Measurements from ENCODE around the gene CHRD.

The CHRD gene

GRCh38 chr3:184405075-184406030, 25.5 kb downstream of the CHRD start:
- in situ Hi-C loops (cut with MboI; ENCODE audit: low sequenced_read_pairs, unreplicated experiment) = no loop called here
- TF ChIP-seq CTCF (IDR thresholded peaks at IDR 0.05; ENCODE audit: borderline replicate concordance, control extremely low read depth, extremely low read depth, insufficient read depth, missing control alignments) = no peak

GRCh38 chr3:184409331-184409926, 29.6 kb downstream of the CHRD start:
- DNase-seq (ENCODE audit: low spot score) = no peak
- TF ChIP-seq CTCF (IDR thresholded peaks at IDR 0.05; ENCODE audit: borderline replicate concordance, control extremely low read depth, extremely low read depth, insufficient read depth, missing control alignments) = no peak
- in situ Hi-C loops (cut with MboI; ENCODE audit: low sequenced_read_pairs, unreplicated experiment) = no loop called here

More at GRCh38 chr3:184405075-184406030, 25.5 kb downstream of the CHRD start:
- no peak for DNase-seq (ENCODE audit: low spot score)

GRCh38 chr3:184409946-184410500, 30.2 kb downstream of the CHRD start:
- no peak for DNase-seq (ENCODE audit: low spot score)
- in situ Hi-C loops (cut with MboI; ENCODE audit: low sequenced_read_pairs, unreplicated experiment) = loop anchor here (10.0 kb wide), 1 partner anchor 115 kb away; no protein-coding TSS in a partner anchor
- TF ChIP-seq CTCF (IDR thresholded peaks at IDR 0.05; ENCODE audit: borderline replicate concordance, control extremely low read depth, extremely low read depth, insufficient read depth, missing control alignments) = no peak

- in situ Hi-C loops (cut with MboI; ENCODE audit: low sequenced_read_pairs, unreplicated experiment) = loop anchor here (10.0 kb wide), 1 partner anchor 110 kb away; no protein-coding TSS in a partner anchor
- no peak for TF ChIP-seq CTCF (IDR thresholded peaks at IDR 0.05; ENCODE audit: borderline replicate concordance, control extremely low read depth, extremely low read depth, insufficient read depth, missing control alignments)
- DNase-seq (ENCODE audit: low spot score) = no peak
Observed at GRCh38 chr3:184414418-184415202, 34.8 kb downstream of the CHRD start.

- in situ Hi-C loops (cut with MboI; ENCODE audit: low sequenced_read_pairs, unreplicated experiment) = loop anchor here (10.0 kb wide), 1 partner anchor 110 kb away; no protein-coding TSS in a partner anchor
- DNase-seq (ENCODE audit: low spot score) = no peak
- no peak for TF ChIP-seq CTCF (IDR thresholded peaks at IDR 0.05; ENCODE audit: borderline replicate concordance, control extremely low read depth, extremely low read depth, insufficient read depth, missing control alignments)
Observed at GRCh38 chr3:184415203-184415490, 35.3 kb downstream of the CHRD start.
